GM12864 (cell line): ENCODE results near the gene TRMT6.

Experiments
- DNase-seq: peaks from one replicate; pipeline ENCODE4 v3.0.0-alpha.2; 2011; ENCODE audit warnings: low read depth
- H3K4me3 ChIP-seq: 2 replicates; pipeline ENCODE4 v1.5.1; 2011; ENCODE audit warnings: mild to moderate bottlenecking, low read depth, low read length, control low read depth
- TF ChIP-seq, protein P1 (sequence below): IDR thresholded peaks from 2 replicates; pipeline ENCODE4 v1.5.1; 2011; ENCODE audit warnings: low read depth, mild to moderate bottlenecking, moderate library complexity, low read length, control low read depth, inconsistent platforms; ENCODE audit errors: missing control alignments

Gene TRMT6

DNA sequence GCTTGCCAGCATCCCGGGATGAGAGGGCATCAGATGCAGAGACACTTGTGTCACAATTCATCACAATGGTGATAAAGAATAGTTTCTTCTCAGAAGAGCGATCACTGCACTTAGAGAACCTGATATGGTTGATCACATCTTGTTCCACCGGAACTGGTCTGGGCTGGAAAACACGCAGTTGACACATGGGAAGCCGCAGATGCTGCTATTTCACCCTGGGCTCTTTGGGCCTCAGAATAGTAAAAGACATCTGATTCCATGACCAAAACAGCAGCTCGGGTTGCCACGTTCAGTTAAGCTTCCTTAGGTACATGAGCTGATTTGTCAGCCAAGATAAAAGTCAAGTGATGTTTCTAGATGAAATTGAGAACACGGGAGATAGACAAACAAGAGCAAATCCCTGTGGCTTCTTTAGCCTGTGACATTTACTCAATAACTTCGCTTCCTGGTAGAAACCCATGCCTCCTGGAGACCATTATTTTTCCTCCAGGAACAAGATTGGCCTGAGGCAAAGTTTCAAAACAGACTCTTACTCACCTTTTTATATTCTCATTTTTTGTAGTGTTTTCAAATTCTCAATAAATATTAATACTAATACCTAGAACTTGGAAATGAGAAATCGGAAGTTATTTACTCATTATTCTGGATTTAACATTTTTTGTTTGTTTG lies 59.4 kb downstream of the TRMT6 start:
- TF ChIP-seq, protein P1, sequence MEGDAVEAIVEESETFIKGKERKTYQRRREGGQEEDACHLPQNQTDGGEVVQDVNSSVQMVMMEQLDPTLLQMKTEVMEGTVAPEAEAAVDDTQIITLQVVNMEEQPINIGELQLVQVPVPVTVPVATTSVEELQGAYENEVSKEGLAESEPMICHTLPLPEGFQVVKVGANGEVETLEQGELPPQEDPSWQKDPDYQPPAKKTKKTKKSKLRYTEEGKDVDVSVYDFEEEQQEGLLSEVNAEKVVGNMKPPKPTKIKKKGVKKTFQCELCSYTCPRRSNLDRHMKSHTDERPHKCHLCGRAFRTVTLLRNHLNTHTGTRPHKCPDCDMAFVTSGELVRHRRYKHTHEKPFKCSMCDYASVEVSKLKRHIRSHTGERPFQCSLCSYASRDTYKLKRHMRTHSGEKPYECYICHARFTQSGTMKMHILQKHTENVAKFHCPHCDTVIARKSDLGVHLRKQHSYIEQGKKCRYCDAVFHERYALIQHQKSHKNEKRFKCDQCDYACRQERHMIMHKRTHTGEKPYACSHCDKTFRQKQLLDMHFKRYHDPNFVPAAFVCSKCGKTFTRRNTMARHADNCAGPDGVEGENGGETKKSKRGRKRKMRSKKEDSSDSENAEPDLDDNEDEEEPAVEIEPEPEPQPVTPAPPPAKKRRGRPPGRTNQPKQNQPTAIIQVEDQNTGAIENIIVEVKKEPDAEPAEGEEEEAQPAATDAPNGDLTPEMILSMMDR: no peak
- no peak for DNase-seq
- no peak overlapping the region for H3K4me3 ChIP-seq

DNA sequence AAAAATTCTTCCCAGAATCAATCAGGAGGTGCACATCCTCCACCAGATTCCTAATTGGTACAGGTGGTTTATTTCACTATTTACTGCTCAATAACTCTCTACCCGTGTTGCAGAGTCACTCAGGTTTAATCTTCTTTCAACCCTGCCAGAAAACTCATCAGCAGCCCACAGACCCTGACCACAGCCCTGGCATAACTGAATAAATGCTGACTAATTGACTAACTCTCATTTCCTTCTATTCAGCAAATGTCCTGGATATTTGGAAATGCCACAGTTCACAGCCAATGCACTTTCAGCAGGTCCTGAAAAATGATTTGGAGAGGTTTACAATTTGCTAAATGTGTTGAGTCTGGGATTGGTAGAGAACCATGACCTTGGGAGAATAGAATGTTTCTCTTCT lies 62.3 kb downstream of the TRMT6 start:
- no peak for DNase-seq
- TF ChIP-seq, protein P1: no peak
- no peak overlapping the region for H3K4me3 ChIP-seq

DNA sequence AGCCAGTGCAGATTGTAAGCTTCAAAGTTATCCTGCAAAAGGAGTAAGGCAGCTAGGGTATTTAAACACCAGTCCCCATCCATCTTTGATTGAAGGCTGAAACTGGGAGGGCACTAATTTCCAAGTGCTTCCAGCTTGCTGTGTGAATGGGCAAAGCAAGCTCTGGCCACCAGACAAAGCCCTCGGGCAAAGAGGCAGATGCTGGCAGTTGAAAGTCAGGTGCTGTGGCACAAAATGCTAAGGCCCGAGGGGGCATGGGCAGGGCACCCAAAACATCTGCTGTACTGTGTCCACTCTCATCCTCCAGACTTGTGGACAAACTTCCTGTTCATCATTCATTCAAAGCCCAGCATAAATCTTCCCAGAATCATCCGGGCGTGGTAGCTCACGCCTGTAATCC lies 62.9 kb downstream of the TRMT6 start:
- no peak for DNase-seq
- TF ChIP-seq, protein P1: no peak

More for the DNA sequence above, 62.9 kb downstream of the TRMT6 start:
- no peak overlapping the region for H3K4me3 ChIP-seq
